ENCODE data around the gene TMEM252. TPM values are rescaled to one million over a fixed set of nuclear protein-coding genes. Genes with fewer than 3 reads are reported as not detected.
A peak's percentile ranks its signal among the peaks of the same experiment; 100 is the strongest.

Gene TMEM252
- total RNA-seq, 5 donors from 2014 or later (not counting 1 experiment from before 2014, with no cell fraction given), result not detected

DNA sequence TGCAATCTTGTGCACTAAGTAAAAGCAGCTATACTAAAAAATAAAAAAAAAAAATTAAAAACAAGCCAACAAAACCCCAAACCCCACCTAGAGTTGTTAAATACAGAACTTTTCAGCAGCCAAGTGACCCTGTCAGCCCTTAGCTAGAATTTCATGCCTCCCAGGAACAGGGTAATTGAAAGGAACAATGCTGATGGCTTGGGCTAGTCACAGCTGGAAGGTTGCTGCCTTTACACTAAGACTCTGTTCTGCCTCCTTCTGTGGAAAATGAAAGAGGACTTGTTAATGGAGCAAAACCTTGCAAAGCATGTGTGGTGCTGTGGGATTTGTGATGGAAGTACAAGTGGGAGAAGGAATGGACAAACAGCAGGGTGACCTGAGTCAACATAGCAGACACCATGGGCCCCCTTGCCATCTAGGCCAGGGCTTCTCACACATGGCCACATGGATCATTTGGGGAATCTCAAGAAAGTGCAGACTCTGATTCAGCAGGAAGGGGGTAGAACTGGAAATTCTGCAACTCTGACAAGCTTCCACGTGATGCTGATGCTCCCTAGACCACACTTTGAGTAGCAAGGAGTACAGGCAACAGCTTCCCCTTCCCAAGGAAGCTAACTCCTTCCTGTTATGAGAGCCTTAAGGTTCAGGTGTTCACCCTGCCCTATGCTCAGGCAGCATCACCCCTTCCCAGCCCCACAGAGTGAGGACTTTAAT lies 14.9 kb upstream of the TMEM252 start:
- peaks cover 6 to 30% of the 10 kb centered on the region in 2 donors for H3K27me3 Mint-ChIP-seq
- no peak overlapping the region for H3K4me3 Mint-ChIP-seq
- no peaks in the 10 kb centered on the region for H3K9me3 Mint-ChIP-seq
- Histone ChIP-seq H3K36me3 (ENCODE audit: control insufficient read depth in 2 of 2, extremely low read depth in 1 of 2, insufficient read depth in 1 of 2, low read length in 1 of 2) (no peaks in the 10 kb centered on the region), H3K4me1 (ENCODE audit: control insufficient read depth in 1 of 2, extremely low read depth in 1 of 2, insufficient read depth in 2 of 2, low read length in 2 of 2) (peaks cover 0 to 9% of the 10 kb centered on the region in 2 experiments), H3K27ac (ENCODE audit: low read length) (no peak overlapping the region), H3K27me3 (replicated peaks in 1 of 2; ENCODE audit: control insufficient read depth in 2 of 2, extremely low read depth in 1 of 2, insufficient read depth in 2 of 2, low read length in 1 of 2) (peaks cover 0 to 6% of the 10 kb centered on the region in 2 experiments), H3K4me3 (ENCODE audit: control insufficient read depth in 1 of 2, extremely low read depth in 1 of 2, low read length in 1 of 2) (no peak overlapping the region), H3K9me3 (no peaks in the 10 kb centered on the region)
- WGBS (ENCODE audit: insufficient coverage), result no CpG with 5 or more reads among the region's 1 CpG
- no peak for ATAC-seq (replicated peaks in 1 of 4)
- peaks cover 0 to 9% (median 8%) of the 10 kb centered on the region in 3 donors for H3K4me1 Mint-ChIP-seq
- ChIA-PET POLR2A (interaction anchor here in 1 of 2 donors (0.7 kb wide), 1 partner anchor 38 kb away, joined by 4 read pairs; no protein-coding TSS in a partner anchor), CTCF (no interaction called here)
- no peak overlapping the region for H3K27ac Mint-ChIP-seq
- no peak for DNase-seq
- H3K36me3 Mint-ChIP-seq, result no peaks in the 10 kb centered on the region

DNA sequence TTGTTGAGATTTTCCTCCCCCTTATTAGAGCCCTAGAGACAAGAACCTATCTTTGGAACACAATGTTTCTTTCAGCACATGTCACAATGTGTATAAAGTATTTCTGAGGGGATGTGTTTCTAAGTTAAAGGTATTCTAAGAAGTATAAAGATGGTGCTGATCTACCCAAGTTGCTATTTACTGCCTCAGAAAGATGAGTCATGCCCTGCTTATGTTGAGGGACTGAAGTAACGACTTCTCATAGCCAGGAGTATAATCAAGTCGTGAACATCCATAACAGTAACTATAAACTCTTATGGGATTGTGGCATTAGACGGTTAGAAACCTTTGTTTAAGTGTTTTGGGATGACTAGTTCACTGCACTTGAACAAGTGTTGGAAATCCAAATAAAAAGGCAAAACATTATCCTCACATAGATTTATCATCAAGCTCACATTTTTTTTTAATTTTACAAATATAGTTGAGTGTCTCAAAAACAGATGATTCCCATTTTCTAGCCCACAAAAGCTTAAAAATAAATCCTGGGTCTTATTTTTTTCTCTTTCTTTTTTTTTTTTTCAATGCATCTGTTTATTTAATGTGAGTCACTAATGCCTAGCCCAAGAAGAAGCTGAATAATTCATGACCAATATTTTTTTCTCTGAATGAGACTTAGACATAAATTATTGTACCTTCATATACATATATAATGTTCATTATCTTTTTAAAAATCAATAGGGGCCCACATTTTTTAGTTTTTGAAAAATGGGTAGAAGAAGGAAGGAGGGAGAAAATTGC lies 12.2 kb upstream of the TMEM252 start:
- CTCF ChIA-PET, result no interaction called here
- H3K36me3 Mint-ChIP-seq, result no peaks in the 10 kb centered on the region
- Histone ChIP-seq H3K4me1 (ENCODE audit: control insufficient read depth in 1 of 2, extremely low read depth in 1 of 2, insufficient read depth in 2 of 2, low read length in 2 of 2) (no peaks in the 10 kb centered on the region), H3K27me3 (replicated peaks in 1 of 2; ENCODE audit: control insufficient read depth in 2 of 2, extremely low read depth in 1 of 2, insufficient read depth in 2 of 2, low read length in 1 of 2) (no peaks in the 10 kb centered on the region), H3K4me3 (ENCODE audit: control insufficient read depth in 1 of 2, extremely low read depth in 1 of 2, low read length in 1 of 2) (no peak overlapping the region), H3K9me3 (no peaks in the 10 kb centered on the region), H3K27ac (ENCODE audit: low read length) (no peak overlapping the region), H3K36me3 (ENCODE audit: control insufficient read depth in 2 of 2, extremely low read depth in 1 of 2, insufficient read depth in 1 of 2, low read length in 1 of 2) (no peaks in the 10 kb centered on the region)
- no CpG with 5 or more reads among the region's 3 CpGs for WGBS (ENCODE audit: insufficient coverage)
- no peak overlapping the region for H3K27ac Mint-ChIP-seq
- POLR2A ChIA-PET, result interaction anchor here (0.7 kb wide), 3 partner anchors 20 to 189 kb away, joined by 3 to 7 read pairs (median 3); no protein-coding TSS in a partner anchor
- ATAC-seq (replicated peaks in 1 of 4) (no peak), DNase-seq (no peak)
- peaks cover 6 to 30% of the 10 kb centered on the region in 2 donors for H3K27me3 Mint-ChIP-seq
- no peaks in the 10 kb centered on the region for H3K4me1 Mint-ChIP-seq
- H3K4me3 Mint-ChIP-seq, result no peak overlapping the region
- H3K9me3 Mint-ChIP-seq, result no peaks in the 10 kb centered on the region

DNA sequence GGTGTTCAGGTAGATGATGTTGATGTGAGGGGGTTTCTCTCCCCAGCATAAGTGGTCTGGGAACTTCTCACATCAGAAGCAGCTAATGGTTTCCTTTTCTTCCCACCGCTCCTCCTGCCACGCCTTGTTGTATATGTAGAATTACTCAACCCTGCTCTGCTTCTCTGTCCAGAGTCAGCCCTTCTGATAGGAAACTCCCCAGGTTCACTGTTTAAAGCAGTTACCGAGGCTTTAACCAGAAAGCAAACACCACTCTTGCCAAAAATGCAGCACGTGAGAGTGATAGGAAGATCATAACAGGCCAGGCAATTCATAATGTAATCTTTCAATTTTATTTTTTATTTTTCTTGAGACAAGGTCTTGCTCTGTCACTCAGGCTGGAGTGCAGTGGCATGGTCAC lies 10.5 kb upstream of the TMEM252 start:
- Mint-ChIP-seq H3K36me3 (no peaks in the 10 kb centered on the region), H3K9me3 (no peaks in the 10 kb centered on the region), H3K27me3 (peaks cover 3 to 18% of the 10 kb centered on the region in 2 donors), H3K4me1 (peaks cover 0 to 10% (median 3%) of the 10 kb centered on the region in 3 donors), H3K27ac (no peak overlapping the region), H3K4me3 (no peak overlapping the region)
- WGBS (ENCODE audit: insufficient coverage), result no CpG with 5 or more reads among the region's 4 CpGs
- H3K4me3 ChIP-seq (ENCODE audit: control insufficient read depth in 1 of 2, extremely low read depth in 1 of 2, low read length in 1 of 2), result no peak overlapping the region
- H3K27ac ChIP-seq (ENCODE audit: low read length), result no peak overlapping the region
- no peak for DNase-seq
- ATAC-seq (replicated peaks in 1 of 4), result no peak
- no peaks in the 10 kb centered on the region for H3K9me3 ChIP-seq
- ChIA-PET CTCF (no interaction called here), POLR2A (no interaction called here)
- H3K36me3 ChIP-seq (ENCODE audit: control insufficient read depth in 2 of 2, extremely low read depth in 1 of 2, insufficient read depth in 1 of 2, low read length in 1 of 2), result no peaks in the 10 kb centered on the region
- no peaks in the 10 kb centered on the region for H3K4me1 ChIP-seq (ENCODE audit: control insufficient read depth in 1 of 2, extremely low read depth in 1 of 2, insufficient read depth in 2 of 2, low read length in 2 of 2)
- H3K27me3 ChIP-seq (replicated peaks in 1 of 2; ENCODE audit: control insufficient read depth in 2 of 2, extremely low read depth in 1 of 2, insufficient read depth in 2 of 2, low read length in 1 of 2), result no peaks in the 10 kb centered on the region

DNA sequence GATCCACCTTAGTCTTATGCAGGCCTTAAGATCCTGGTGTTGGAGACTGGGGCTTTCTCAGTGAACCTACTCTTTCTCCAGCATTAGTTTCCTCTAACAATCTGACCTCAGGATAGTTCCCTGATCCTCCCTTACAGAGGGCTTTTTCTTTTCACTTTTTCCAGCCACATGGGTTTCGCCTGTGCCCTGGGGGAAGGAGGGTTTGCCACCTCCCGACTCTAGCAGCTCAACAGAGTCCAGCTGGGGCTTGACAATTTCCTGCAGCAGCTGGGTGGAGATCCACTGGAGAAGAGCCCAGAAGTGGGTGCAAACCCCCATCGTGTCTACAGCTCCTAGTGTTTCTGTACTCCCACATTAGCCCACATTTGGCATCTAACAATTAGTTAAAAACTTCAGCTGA lies 7.6 kb upstream of the TMEM252 start:
- Mint-ChIP-seq H3K9me3 (no peaks in the 10 kb centered on the region), H3K27me3 (peaks cover 3 to 22% of the 10 kb centered on the region in 2 donors), H3K4me1 (peaks cover 0 to 12% (median 3%) of the 10 kb centered on the region in 3 donors), H3K36me3 (no peaks in the 10 kb centered on the region), H3K27ac (no peak overlapping the region), H3K4me3 (no peak overlapping the region)
- Histone ChIP-seq H3K27me3 (replicated peaks in 1 of 2; ENCODE audit: control insufficient read depth in 2 of 2, extremely low read depth in 1 of 2, insufficient read depth in 2 of 2, low read length in 1 of 2) (no peaks in the 10 kb centered on the region), H3K9me3 (no peaks in the 10 kb centered on the region), H3K27ac (ENCODE audit: low read length) (no peak overlapping the region), H3K4me1 (ENCODE audit: control insufficient read depth in 1 of 2, extremely low read depth in 1 of 2, insufficient read depth in 2 of 2, low read length in 2 of 2) (no peaks in the 10 kb centered on the region), H3K4me3 (ENCODE audit: control insufficient read depth in 1 of 2, extremely low read depth in 1 of 2, low read length in 1 of 2) (no peak overlapping the region), H3K36me3 (ENCODE audit: control insufficient read depth in 2 of 2, extremely low read depth in 1 of 2, insufficient read depth in 1 of 2, low read length in 1 of 2) (no peaks in the 10 kb centered on the region)
- POLR2A ChIA-PET, result no interaction called here
- no peak for DNase-seq
- no CpG with 5 or more reads among the region's 3 CpGs for WGBS (ENCODE audit: insufficient coverage)
- CTCF ChIA-PET, result no interaction called here
- ATAC-seq (replicated peaks in 1 of 4), result no peak

DNA sequence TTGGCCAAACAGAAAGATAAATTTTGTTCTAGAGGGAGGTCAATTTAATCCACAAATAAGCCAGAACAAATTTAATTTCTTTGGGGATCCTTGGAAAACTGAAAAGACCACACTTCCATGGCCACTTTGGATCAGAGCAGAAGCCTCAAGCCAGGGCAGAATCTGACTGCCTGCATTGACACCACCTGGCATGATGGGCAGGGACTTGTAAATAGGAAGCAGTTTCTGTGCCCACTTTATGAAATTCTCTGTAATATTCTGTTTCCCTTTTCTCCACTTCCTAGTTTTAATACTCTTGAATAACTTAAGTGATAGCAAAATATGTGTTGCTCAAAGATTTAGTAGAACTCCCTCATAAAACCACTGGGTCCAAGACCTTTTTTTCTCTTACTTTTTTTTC lies 6.7 kb upstream of the TMEM252 start:
- no peaks in the 10 kb centered on the region for H3K9me3 Mint-ChIP-seq
- peaks cover 3 to 23% of the 10 kb centered on the region in 2 donors for H3K27me3 Mint-ChIP-seq
- ChIA-PET CTCF (no interaction called here), POLR2A (interaction anchor here in 1 of 2 donors (0.6 kb wide), 1 partner anchor 126 kb away, joined by 3 read pairs; no protein-coding TSS in a partner anchor)
- ATAC-seq (replicated peaks in 1 of 4) (no peak), DNase-seq (no peak)
- Histone ChIP-seq H3K36me3 (ENCODE audit: control insufficient read depth in 2 of 2, extremely low read depth in 1 of 2, insufficient read depth in 1 of 2, low read length in 1 of 2) (no peaks in the 10 kb centered on the region), H3K4me3 (ENCODE audit: control insufficient read depth in 1 of 2, extremely low read depth in 1 of 2, low read length in 1 of 2) (no peak overlapping the region), H3K27ac (ENCODE audit: low read length) (no peak overlapping the region), H3K9me3 (no peaks in the 10 kb centered on the region), H3K4me1 (ENCODE audit: control insufficient read depth in 1 of 2, extremely low read depth in 1 of 2, insufficient read depth in 2 of 2, low read length in 2 of 2) (no peaks in the 10 kb centered on the region), H3K27me3 (replicated peaks in 1 of 2; ENCODE audit: control insufficient read depth in 2 of 2, extremely low read depth in 1 of 2, insufficient read depth in 2 of 2, low read length in 1 of 2) (peaks cover 0 to under 1% of the 10 kb centered on the region in 2 experiments)
- peaks cover 0 to 12% (median 3%) of the 10 kb centered on the region in 3 donors for H3K4me1 Mint-ChIP-seq
- H3K4me3 Mint-ChIP-seq, result no peak overlapping the region
- H3K36me3 Mint-ChIP-seq, result no peaks in the 10 kb centered on the region
- no peak overlapping the region for H3K27ac Mint-ChIP-seq

DNA sequence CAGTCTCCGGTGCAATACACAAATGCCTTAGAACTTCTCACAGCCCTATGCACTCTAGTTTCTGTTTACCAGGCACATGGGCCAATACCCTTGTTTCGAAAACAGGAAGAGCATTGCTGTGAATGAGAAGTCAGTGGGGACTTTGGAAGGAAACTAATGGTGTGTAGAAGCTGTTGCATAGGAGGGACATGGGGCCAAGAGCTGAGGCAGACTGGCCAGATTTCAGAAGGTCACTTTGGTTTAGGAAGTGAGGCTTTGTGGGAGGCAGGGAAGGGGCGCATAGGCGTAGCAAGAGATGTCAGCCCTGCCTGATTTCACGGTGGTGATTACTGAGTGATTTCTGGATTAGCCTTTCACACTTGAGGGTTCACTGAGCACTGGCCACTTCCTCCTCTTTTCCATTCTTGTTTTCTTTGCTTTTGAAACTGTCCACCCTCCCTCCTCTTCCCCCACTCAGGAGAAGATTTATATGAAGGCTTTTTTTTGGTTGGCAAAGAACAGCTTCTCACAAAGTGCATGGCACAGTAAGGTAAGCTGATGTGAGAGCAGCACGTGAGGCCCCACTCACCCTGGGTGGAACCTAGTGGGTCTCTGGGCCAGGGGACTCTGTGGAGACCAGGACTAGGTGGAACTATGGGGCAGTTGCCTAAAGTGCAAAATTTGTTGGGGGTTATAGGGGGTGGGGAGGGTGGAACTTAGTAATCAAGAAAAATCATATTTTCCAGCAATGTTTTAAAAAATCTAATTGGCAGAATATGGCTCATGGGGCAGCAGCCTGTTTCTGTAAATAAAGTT lies 6.1 kb upstream of the TMEM252 start:
- DNase-seq (peak in 1 of 35 experiments; percentile 3), ATAC-seq (replicated peaks in 1 of 4) (no peak)
- 71% methylated on average over 2 of the region's 6 CpGs for WGBS (ENCODE audit: insufficient coverage)
- Histone ChIP-seq H3K27me3 (replicated peaks in 1 of 2; ENCODE audit: control insufficient read depth in 2 of 2, extremely low read depth in 1 of 2, insufficient read depth in 2 of 2, low read length in 1 of 2) (peaks cover 0 to 3% of the 10 kb centered on the region in 2 experiments), H3K9me3 (no peaks in the 10 kb centered on the region), H3K4me3 (ENCODE audit: control insufficient read depth in 1 of 2, extremely low read depth in 1 of 2, low read length in 1 of 2) (no peak overlapping the region), H3K27ac (ENCODE audit: low read length) (no peak overlapping the region), H3K36me3 (ENCODE audit: control insufficient read depth in 2 of 2, extremely low read depth in 1 of 2, insufficient read depth in 1 of 2, low read length in 1 of 2) (no peaks in the 10 kb centered on the region), H3K4me1 (ENCODE audit: control insufficient read depth in 1 of 2, extremely low read depth in 1 of 2, insufficient read depth in 2 of 2, low read length in 2 of 2) (no peaks in the 10 kb centered on the region)
- Mint-ChIP-seq H3K4me3 (no peak overlapping the region), H3K9me3 (no peaks in the 10 kb centered on the region), H3K27me3 (peaks cover 0 to 22% of the 10 kb centered on the region in 2 donors), H3K4me1 (peaks cover 0 to 12% (median 3%) of the 10 kb centered on the region in 3 donors), H3K36me3 (no peaks in the 10 kb centered on the region), H3K27ac (peak overlapping the region in 1 of 2 donors; percentile 63)
- POLR2A ChIA-PET, result interaction anchor here in 1 of 2 donors (0.6 kb wide), 1 partner anchor 125 kb away, joined by 3 read pairs; no protein-coding TSS in a partner anchor
- CTCF ChIA-PET, result no interaction called here
